Chondrocyte (in vitro differentiated cells): ENCODE data around the gene APEH. TPM values are rescaled to one million over a fixed set of nuclear protein-coding genes. Genes with fewer than 3 reads are reported as not detected.

Experiments used
- DNase-seq: peaks from one replicate; pipeline ENCODE4 v3.0.0; 2021; ENCODE audit warnings: mixed read lengths, low spot score
- H3K27ac Mint-ChIP-seq: one replicate; pipeline ENCODE4 v1.8.0; 2021; ENCODE audit warnings: mild to moderate bottlenecking, moderate library complexity, mixed read lengths; ENCODE audit not compliant: unreplicated experiment
- H3K27me3 Mint-ChIP-seq: 2 replicates; pipeline ENCODE4 v1.8.0; 2021; ENCODE audit warnings: low read depth, mixed read lengths
- H3K36me3 Mint-ChIP-seq: 2 replicates; pipeline ENCODE4 v1.8.0; 2021; ENCODE audit warnings: low read depth, mixed read lengths
- H3K4me1 Mint-ChIP-seq: 2 replicates; pipeline ENCODE4 v1.8.0; 2021; ENCODE audit warnings: low read depth, mild to moderate bottlenecking, mixed read lengths
- H3K4me3 Mint-ChIP-seq: one replicate; pipeline ENCODE4 v1.8.0; 2021; ENCODE audit warnings: mild to moderate bottlenecking, moderate library complexity, mixed read lengths; ENCODE audit not compliant: unreplicated experiment
- H3K9me3 Mint-ChIP-seq: 2 replicates; pipeline ENCODE4 v1.8.0; 2021; ENCODE audit warnings: low read depth, mixed read lengths
- CTCF ChIP-seq: fragments of 200-600 bp; sonication (generic); IDR thresholded peaks from 2 replicates; pipeline ENCODE4 v1.5.0; 2021; ENCODE audit warnings: antibody characterized with exemption, mild to moderate bottlenecking, moderate library complexity
- total RNA-seq: library from RNA; stranded (reverse); gene quantifications from 3 replicates; pipeline ENCODE4 v1.2.1, GENCODE V29; 2021

Gene APEH
- total RNA-seq, 1 donor from 2014 or later = 69.8 TPM

GRCh38 chr3:49628249-49628648 lies 45.9 kb upstream of the APEH start:
- no peak for DNase-seq
- no peak overlapping the region for H3K27ac Mint-ChIP-seq
- H3K4me1 Mint-ChIP-seq = peaks cover 3% of the 10 kb centered on the region
- H3K27me3 Mint-ChIP-seq = peaks cover 4% of the 10 kb centered on the region
- H3K9me3 Mint-ChIP-seq = peaks cover 7% of the 10 kb centered on the region
- H3K4me3 Mint-ChIP-seq = no peak overlapping the region
- peaks cover 7% of the 10 kb centered on the region for H3K36me3 Mint-ChIP-seq
- TF ChIP-seq CTCF = no peak

GRCh38 chr3:49629451-49629850 lies 44.7 kb upstream of the APEH start:
- Mint-ChIP-seq H3K27me3 (peaks cover 6% of the 10 kb centered on the region), H3K9me3 (peaks cover 7% of the 10 kb centered on the region), H3K36me3 (peaks cover 7% of the 10 kb centered on the region), H3K4me3 (no peak overlapping the region), H3K27ac (no peak overlapping the region), H3K4me1 (peaks cover 3% of the 10 kb centered on the region)
- no peak for DNase-seq
- no peak for TF ChIP-seq CTCF

- Mint-ChIP-seq H3K9me3 (peaks cover 7% of the 10 kb centered on the region), H3K36me3 (peaks cover 7% of the 10 kb centered on the region), H3K27me3 (peaks cover 6% of the 10 kb centered on the region), H3K4me1 (peaks cover 3% of the 10 kb centered on the region), H3K4me3 (no peak overlapping the region), H3K27ac (no peak overlapping the region)
- TF ChIP-seq CTCF = no peak
- DNase-seq = no peak
These were observed 44.3 kb upstream of the APEH start for GRCh38 chr3:49629866-49630265.

- DNase-seq = no peak
- Mint-ChIP-seq H3K27ac (no peak overlapping the region), H3K9me3 (peaks cover 7% of the 10 kb centered on the region), H3K27me3 (peaks cover 6% of the 10 kb centered on the region), H3K4me1 (peaks cover 3% of the 10 kb centered on the region), H3K4me3 (no peak overlapping the region), H3K36me3 (peaks cover 7% of the 10 kb centered on the region)
- TF ChIP-seq CTCF = no peak
These were observed 43.4 kb upstream of the APEH start for GRCh38 chr3:49630784-49631183.

- peaks cover 2% of the 10 kb centered on the region for H3K27me3 Mint-ChIP-seq
- H3K36me3 Mint-ChIP-seq = peaks cover 4% of the 10 kb centered on the region
- H3K4me1 Mint-ChIP-seq = peaks cover 10% of the 10 kb centered on the region
- H3K9me3 Mint-ChIP-seq = peaks cover 7% of the 10 kb centered on the region
- DNase-seq = no peak
- H3K4me3 Mint-ChIP-seq = no peak overlapping the region
- no peak overlapping the region for H3K27ac Mint-ChIP-seq
- TF ChIP-seq CTCF = no peak
These were observed 39.4 kb upstream of the APEH start for GRCh38 chr3:49634736-49635135.
